ENCODE measurements around the gene ARSH. TPM values are rescaled to one million over a fixed set of nuclear protein-coding genes. Genes with fewer than 3 reads are reported as not detected.

ARSH gene
- total RNA-seq, 1 experiment from 2014 or later = not detected

DNA sequence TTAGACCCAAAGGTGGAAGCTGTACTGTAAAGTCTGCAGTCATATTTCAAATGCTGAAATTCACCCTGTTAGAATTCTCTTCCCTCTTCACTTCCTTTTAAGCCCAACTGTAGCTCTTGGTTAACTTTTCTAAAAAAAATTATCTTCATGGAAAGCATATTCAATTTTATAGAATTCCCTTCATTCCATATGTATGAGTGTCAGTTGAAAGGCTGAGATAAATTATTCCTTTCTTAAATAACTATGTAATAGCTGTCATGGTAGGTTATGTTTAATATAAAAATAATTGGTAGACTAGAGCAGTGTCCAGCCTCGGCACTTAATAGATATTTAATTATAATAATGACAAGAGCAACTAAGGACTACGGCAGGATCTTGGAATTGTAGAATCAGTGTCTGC is 16.8 kb upstream of the ARSH start:
- intact Hi-C loops (cut with micrococcal nuclease; ENCODE audit: unreplicated experiment) (no loop called here), in situ Hi-C loops (cut with HindIII; ENCODE audit: low pct_unique_long_range_greater_than_20kb, low sequenced_read_pairs) (no loop called here)
- Histone ChIP-seq H3K4me1 (ENCODE audit: control insufficient read depth, insufficient read depth, low read length) (no peaks in the 10 kb centered on the region), H3K36me3 (ENCODE audit: control insufficient read depth, insufficient read depth, low read length) (no peaks in the 10 kb centered on the region), H3K9me3 (ENCODE audit: control insufficient read depth, insufficient read depth, low read depth, low read length) (no peaks in the 10 kb centered on the region), H3K27me3 (ENCODE audit: control insufficient read depth, insufficient read depth, low read length) (no peaks in the 10 kb centered on the region), H3K4me3 (ENCODE audit: low read depth in 2 of 2, low read length in 2 of 2) (no peak overlapping the region), H3K27ac (ENCODE audit: low read length) (no peak overlapping the region)
- ATAC-seq (no peak), DNase-seq (ENCODE audit: low read depth, low spot score) (no peak)
- POLR2A ChIA-PET = no interaction called here
- no TSS peak for BruUV-seq (replicated peaks)
- TF ChIP-seq TCF7L2 (IDR thresholded peaks at IDR 0.05; ENCODE audit: low read depth, low read length) = no peak
- TF ChIP-seq, protein P1, sequence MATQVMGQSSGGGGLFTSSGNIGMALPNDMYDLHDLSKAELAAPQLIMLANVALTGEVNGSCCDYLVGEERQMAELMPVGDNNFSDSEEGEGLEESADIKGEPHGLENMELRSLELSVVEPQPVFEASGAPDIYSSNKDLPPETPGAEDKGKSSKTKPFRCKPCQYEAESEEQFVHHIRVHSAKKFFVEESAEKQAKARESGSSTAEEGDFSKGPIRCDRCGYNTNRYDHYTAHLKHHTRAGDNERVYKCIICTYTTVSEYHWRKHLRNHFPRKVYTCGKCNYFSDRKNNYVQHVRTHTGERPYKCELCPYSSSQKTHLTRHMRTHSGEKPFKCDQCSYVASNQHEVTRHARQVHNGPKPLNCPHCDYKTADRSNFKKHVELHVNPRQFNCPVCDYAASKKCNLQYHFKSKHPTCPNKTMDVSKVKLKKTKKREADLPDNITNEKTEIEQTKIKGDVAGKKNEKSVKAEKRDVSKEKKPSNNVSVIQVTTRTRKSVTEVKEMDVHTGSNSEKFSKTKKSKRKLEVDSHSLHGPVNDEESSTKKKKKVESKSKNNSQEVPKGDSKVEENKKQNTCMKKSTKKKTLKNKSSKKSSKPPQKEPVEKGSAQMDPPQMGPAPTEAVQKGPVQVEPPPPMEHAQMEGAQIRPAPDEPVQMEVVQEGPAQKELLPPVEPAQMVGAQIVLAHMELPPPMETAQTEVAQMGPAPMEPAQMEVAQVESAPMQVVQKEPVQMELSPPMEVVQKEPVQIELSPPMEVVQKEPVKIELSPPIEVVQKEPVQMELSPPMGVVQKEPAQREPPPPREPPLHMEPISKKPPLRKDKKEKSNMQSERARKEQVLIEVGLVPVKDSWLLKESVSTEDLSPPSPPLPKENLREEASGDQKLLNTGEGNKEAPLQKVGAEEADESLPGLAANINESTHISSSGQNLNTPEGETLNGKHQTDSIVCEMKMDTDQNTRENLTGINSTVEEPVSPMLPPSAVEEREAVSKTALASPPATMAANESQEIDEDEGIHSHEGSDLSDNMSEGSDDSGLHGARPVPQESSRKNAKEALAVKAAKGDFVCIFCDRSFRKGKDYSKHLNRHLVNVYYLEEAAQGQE (IDR thresholded peaks at IDR 0.05; ENCODE audit: insufficient read depth in 1 of 2, low read depth in 2 of 2, low read length in 1 of 2) = no peak
- TF ChIP-seq, protein P2, sequence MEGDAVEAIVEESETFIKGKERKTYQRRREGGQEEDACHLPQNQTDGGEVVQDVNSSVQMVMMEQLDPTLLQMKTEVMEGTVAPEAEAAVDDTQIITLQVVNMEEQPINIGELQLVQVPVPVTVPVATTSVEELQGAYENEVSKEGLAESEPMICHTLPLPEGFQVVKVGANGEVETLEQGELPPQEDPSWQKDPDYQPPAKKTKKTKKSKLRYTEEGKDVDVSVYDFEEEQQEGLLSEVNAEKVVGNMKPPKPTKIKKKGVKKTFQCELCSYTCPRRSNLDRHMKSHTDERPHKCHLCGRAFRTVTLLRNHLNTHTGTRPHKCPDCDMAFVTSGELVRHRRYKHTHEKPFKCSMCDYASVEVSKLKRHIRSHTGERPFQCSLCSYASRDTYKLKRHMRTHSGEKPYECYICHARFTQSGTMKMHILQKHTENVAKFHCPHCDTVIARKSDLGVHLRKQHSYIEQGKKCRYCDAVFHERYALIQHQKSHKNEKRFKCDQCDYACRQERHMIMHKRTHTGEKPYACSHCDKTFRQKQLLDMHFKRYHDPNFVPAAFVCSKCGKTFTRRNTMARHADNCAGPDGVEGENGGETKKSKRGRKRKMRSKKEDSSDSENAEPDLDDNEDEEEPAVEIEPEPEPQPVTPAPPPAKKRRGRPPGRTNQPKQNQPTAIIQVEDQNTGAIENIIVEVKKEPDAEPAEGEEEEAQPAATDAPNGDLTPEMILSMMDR (IDR thresholded peaks at IDR 0.05) = no peak
- TF ChIP-seq SIN3A (IDR thresholded peaks at IDR 0.05; ENCODE audit: borderline replicate concordance, insufficient read depth, low read depth, low read length) = no peak
- TF ChIP-seq POLR2AphosphoS5 (IDR thresholded peaks at IDR 0.05; ENCODE audit: low read depth, low read length) = no peak
- CTCF ChIA-PET = no interaction called here

DNA sequence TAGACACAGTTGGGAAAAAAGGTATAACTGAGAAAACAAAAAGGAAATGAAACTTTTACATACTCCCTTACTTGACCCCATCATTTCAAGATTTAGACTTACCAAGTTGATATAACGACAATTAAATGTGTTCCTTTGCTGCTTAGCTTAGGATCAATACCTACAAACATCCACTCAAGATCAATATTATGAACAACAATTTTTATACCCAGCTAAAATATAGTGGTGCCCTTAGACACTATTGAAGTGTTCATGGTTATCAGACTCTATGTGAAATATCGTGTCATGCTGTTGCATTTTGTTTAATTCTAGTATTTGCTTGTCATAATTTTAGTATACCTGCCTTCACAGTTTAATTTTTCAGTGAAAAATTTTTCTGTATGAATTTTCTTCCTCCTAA is 4.2 kb downstream of the ARSH start:
- TF ChIP-seq SIN3A (IDR thresholded peaks at IDR 0.05; ENCODE audit: borderline replicate concordance, insufficient read depth, low read depth, low read length) = no peak
- TF ChIP-seq, protein P1 (IDR thresholded peaks at IDR 0.05; ENCODE audit: insufficient read depth in 1 of 2, low read depth in 2 of 2, low read length in 1 of 2) = no peak
- no peak for TF ChIP-seq POLR2AphosphoS5 (IDR thresholded peaks at IDR 0.05; ENCODE audit: low read depth, low read length)
- TF ChIP-seq, protein P2 (IDR thresholded peaks at IDR 0.05) = no peak
- TF ChIP-seq TCF7L2 (IDR thresholded peaks at IDR 0.05; ENCODE audit: low read depth, low read length) = no peak
- ATAC-seq (no peak), DNase-seq (ENCODE audit: low read depth, low spot score) (no peak)
- Histone ChIP-seq H3K36me3 (ENCODE audit: control insufficient read depth, insufficient read depth, low read length) (no peaks in the 10 kb centered on the region), H3K27me3 (ENCODE audit: control insufficient read depth, insufficient read depth, low read length) (no peaks in the 10 kb centered on the region), H3K4me3 (ENCODE audit: low read depth in 2 of 2, low read length in 2 of 2) (no peak overlapping the region), H3K27ac (ENCODE audit: low read length) (no peak overlapping the region), H3K4me1 (ENCODE audit: control insufficient read depth, insufficient read depth, low read length) (no peaks in the 10 kb centered on the region), H3K9me3 (ENCODE audit: control insufficient read depth, insufficient read depth, low read depth, low read length) (no peaks in the 10 kb centered on the region)
- in situ Hi-C loops (cut with HindIII; ENCODE audit: low pct_unique_long_range_greater_than_20kb, low sequenced_read_pairs) = no loop called here
- CTCF ChIA-PET = no interaction called here
- intact Hi-C loops (cut with micrococcal nuclease; ENCODE audit: unreplicated experiment) = no loop called here
- POLR2A ChIA-PET = no interaction called here
- no TSS peak for BruUV-seq (replicated peaks)
